Activated naive CD8-positive, alpha-beta T cell (primary cell): ENCODE measurements around the gene IL1R2.

Source experiments
- H3K27ac Mint-ChIP-seq: one replicate; pipeline ENCODE4 v1.8.0; 2021; ENCODE audit warnings: mixed read lengths
- H3K27me3 Mint-ChIP-seq: one replicate; pipeline ENCODE4 v1.8.0; 2021; ENCODE audit warnings: mixed read lengths
- H3K36me3 Mint-ChIP-seq: one replicate; pipeline ENCODE4 v1.8.0; 2021; ENCODE audit warnings: mixed read lengths
- H3K4me1 Mint-ChIP-seq: one replicate; pipeline ENCODE4 v1.8.0; 2021; ENCODE audit warnings: low read depth, mixed read lengths
- H3K4me3 Mint-ChIP-seq: one replicate; pipeline ENCODE4 v1.8.0; 2021; ENCODE audit warnings: mild to moderate bottlenecking, mixed read lengths
- H3K9me3 Mint-ChIP-seq: one replicate; pipeline ENCODE4 v1.8.0; 2021; ENCODE audit warnings: low read depth, mixed read lengths

IL1R2 gene

GRCh38 chr2:101967826-101968513, 23.8 kb upstream of the IL1R2 start:
- no peaks in the 10 kb centered on the region for H3K4me1 Mint-ChIP-seq
- H3K36me3 Mint-ChIP-seq: peaks cover 11% of the 10 kb centered on the region
- peaks cover 3% of the 10 kb centered on the region for H3K27me3 Mint-ChIP-seq
- H3K9me3 Mint-ChIP-seq: peaks cover 18% of the 10 kb centered on the region
- no peak overlapping the region for H3K4me3 Mint-ChIP-seq
- no peak overlapping the region for H3K27ac Mint-ChIP-seq

DNA sequence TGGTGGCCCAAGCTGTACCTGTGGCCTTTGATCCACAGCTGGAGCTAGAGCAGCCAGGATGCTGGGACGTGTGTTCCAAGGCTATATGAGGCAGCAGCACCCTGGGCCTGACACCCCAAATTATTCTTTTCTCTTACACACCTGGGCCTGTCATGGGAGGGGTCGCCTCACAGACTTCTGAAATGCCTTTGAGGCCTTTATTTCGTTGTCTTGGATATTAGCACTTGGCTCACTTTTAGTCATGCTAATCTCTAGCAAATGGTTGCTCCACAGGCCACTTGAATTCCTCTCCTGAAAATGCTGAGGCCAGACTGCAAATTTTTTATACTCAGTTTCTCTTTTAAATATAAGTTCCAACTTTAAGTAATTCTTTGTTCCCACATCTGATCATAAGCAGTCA, 22.0 kb upstream of the IL1R2 start:
- no peak overlapping the region for H3K27ac Mint-ChIP-seq

GRCh38 chr2:101970901-101971300, 20.9 kb upstream of the IL1R2 start:
- no peak overlapping the region for H3K4me3 Mint-ChIP-seq

More for the DNA sequence above, 22.0 kb upstream of the IL1R2 start:
- Mint-ChIP-seq H3K4me1 (no peaks in the 10 kb centered on the region), H3K36me3 (peaks cover 13% of the 10 kb centered on the region), H3K27me3 (peaks cover 3% of the 10 kb centered on the region), H3K4me3 (no peak overlapping the region), H3K9me3 (peaks cover 18% of the 10 kb centered on the region)

GRCh38 chr2:101971836-101972235, 19.9 kb upstream of the IL1R2 start:
- H3K4me1 Mint-ChIP-seq: no peaks in the 10 kb centered on the region
- H3K27ac Mint-ChIP-seq: no peak overlapping the region
- H3K27me3 Mint-ChIP-seq: no peaks in the 10 kb centered on the region
- H3K4me3 Mint-ChIP-seq: no peak overlapping the region
- peaks cover 13% of the 10 kb centered on the region for H3K36me3 Mint-ChIP-seq
- H3K9me3 Mint-ChIP-seq: peaks cover 18% of the 10 kb centered on the region

More at GRCh38 chr2:101970901-101971300, 20.9 kb upstream of the IL1R2 start:
- H3K9me3 Mint-ChIP-seq: peaks cover 18% of the 10 kb centered on the region
- H3K4me1 Mint-ChIP-seq: no peaks in the 10 kb centered on the region
- no peak overlapping the region for H3K27ac Mint-ChIP-seq
- peaks cover 13% of the 10 kb centered on the region for H3K36me3 Mint-ChIP-seq
- H3K27me3 Mint-ChIP-seq: no peaks in the 10 kb centered on the region

GRCh38 chr2:101972621-101973434, 18.9 kb upstream of the IL1R2 start:
- Mint-ChIP-seq H3K4me1 (no peaks in the 10 kb centered on the region), H3K9me3 (peaks cover 18% of the 10 kb centered on the region), H3K27me3 (no peaks in the 10 kb centered on the region), H3K36me3 (peaks cover 13% of the 10 kb centered on the region), H3K4me3 (no peak overlapping the region), H3K27ac (no peak overlapping the region)

DNA sequence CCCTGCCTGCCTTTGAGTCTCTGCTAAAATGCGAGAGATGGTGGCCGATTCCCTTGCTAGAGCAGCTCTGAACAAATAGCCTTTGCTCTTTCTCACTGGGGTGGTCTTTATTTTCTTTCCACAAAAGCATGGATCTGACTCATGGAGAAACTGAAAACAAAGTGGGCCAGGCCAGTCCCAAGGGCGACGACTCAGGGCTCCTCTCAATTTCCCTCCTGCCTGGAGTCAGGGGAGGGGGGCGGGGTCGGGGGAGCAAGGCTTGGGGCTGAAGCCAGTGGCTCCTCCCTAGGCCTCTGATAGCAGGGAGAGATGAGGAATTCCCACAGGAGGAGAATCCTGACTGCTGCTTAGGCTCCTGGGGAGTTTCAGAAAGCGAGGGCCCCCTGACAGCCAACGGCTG, 17.1 kb upstream of the IL1R2 start:
- Mint-ChIP-seq H3K27ac (no peak overlapping the region), H3K36me3 (peaks cover 13% of the 10 kb centered on the region), H3K4me3 (no peak overlapping the region), H3K9me3 (peaks cover 18% of the 10 kb centered on the region), H3K27me3 (no peaks in the 10 kb centered on the region), H3K4me1 (no peaks in the 10 kb centered on the region)

- no peak overlapping the region for H3K4me3 Mint-ChIP-seq
- H3K4me1 Mint-ChIP-seq: no peaks in the 10 kb centered on the region
- H3K27ac Mint-ChIP-seq: no peak overlapping the region
- H3K9me3 Mint-ChIP-seq: peaks cover 16% of the 10 kb centered on the region
- H3K27me3 Mint-ChIP-seq: no peaks in the 10 kb centered on the region
- H3K36me3 Mint-ChIP-seq: peaks cover 13% of the 10 kb centered on the region
Observed at GRCh38 chr2:101975171-101975870, 16.4 kb upstream of the IL1R2 start.

GRCh38 chr2:101976891-101977290, 14.9 kb upstream of the IL1R2 start:
- H3K4me3 Mint-ChIP-seq: no peak overlapping the region
- no peak overlapping the region for H3K27ac Mint-ChIP-seq

DNA sequence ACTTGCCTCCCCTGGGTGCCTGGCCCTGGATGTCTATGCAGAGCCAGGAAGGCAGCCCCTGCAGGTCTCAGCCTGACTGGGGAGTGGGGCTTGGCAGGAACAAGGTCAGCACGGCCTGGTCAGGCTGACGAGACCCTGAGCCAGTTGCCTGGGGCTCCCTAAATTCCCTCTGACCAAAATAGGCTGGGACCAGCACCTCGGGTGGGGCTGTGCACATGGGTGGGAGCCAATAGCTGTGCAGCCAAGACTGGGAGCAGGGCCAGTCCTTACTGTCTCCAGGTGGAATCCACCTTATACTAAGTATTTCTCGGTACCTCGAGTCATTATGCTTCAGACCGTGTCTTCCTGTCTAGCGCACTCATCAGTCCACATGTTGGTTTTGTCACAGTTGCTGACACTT, 11.4 kb upstream of the IL1R2 start:
- no peak overlapping the region for H3K4me3 Mint-ChIP-seq
- H3K9me3 Mint-ChIP-seq: no peaks in the 10 kb centered on the region
- H3K36me3 Mint-ChIP-seq: no peaks in the 10 kb centered on the region
- no peak overlapping the region for H3K27ac Mint-ChIP-seq
- H3K27me3 Mint-ChIP-seq: no peaks in the 10 kb centered on the region
- peaks cover 15% of the 10 kb centered on the region for H3K4me1 Mint-ChIP-seq

More at GRCh38 chr2:101976891-101977290, 14.9 kb upstream of the IL1R2 start:
- peaks cover 9% of the 10 kb centered on the region for H3K36me3 Mint-ChIP-seq
- no peaks in the 10 kb centered on the region for H3K27me3 Mint-ChIP-seq
- peaks cover 9% of the 10 kb centered on the region for H3K4me1 Mint-ChIP-seq
- H3K9me3 Mint-ChIP-seq: peaks cover 7% of the 10 kb centered on the region

- Mint-ChIP-seq H3K9me3 (no peaks in the 10 kb centered on the region), H3K4me1 (peaks cover 21% of the 10 kb centered on the region), H3K4me3 (no peak overlapping the region), H3K27me3 (no peaks in the 10 kb centered on the region), H3K27ac (no peak overlapping the region), H3K36me3 (no peaks in the 10 kb centered on the region)
Observed at GRCh38 chr2:101981066-101981465, 10.7 kb upstream of the IL1R2 start.

GRCh38 chr2:101981504-101981903, 10.3 kb upstream of the IL1R2 start:
- Mint-ChIP-seq H3K4me3 (no peak overlapping the region), H3K27ac (no peak overlapping the region), H3K36me3 (no peaks in the 10 kb centered on the region), H3K27me3 (no peaks in the 10 kb centered on the region), H3K4me1 (peaks cover 25% of the 10 kb centered on the region), H3K9me3 (no peaks in the 10 kb centered on the region)

DNA sequence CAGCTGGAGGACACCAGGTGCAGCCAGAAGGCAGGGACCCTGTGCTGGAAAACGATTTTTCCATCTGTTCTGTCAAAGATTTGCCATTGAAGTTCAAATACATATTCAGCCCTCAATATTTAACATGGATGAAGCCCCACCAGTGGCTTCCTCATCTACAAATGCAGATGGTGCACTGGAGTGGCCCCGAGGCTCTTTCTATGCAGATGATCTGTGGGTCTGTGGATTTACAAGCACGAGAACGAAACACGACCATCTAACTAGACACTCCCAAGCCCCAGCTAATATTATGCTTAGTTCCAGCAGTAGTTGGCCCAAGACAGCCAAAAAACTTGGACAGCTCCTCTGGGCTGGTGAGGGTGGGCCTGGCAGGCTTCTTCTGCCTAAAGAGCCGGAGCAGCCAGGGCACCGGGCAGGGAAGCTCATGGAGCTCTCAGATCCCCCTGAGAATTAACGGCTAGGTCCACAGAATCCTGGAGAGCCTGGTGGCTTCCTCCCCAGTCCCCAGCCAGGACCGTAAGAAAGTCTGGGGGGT, 9.2 kb upstream of the IL1R2 start:
- Mint-ChIP-seq H3K36me3 (no peaks in the 10 kb centered on the region), H3K27ac (no peak overlapping the region), H3K9me3 (no peaks in the 10 kb centered on the region), H3K4me1 (peaks cover 36% of the 10 kb centered on the region), H3K27me3 (no peaks in the 10 kb centered on the region), H3K4me3 (no peak overlapping the region)

- Mint-ChIP-seq H3K4me3 (no peak overlapping the region), H3K9me3 (no peaks in the 10 kb centered on the region), H3K27ac (no peak overlapping the region), H3K4me1 (peaks cover 44% of the 10 kb centered on the region), H3K27me3 (no peaks in the 10 kb centered on the region), H3K36me3 (no peaks in the 10 kb centered on the region)
Observed at GRCh38 chr2:101983486-101983885, 8.3 kb upstream of the IL1R2 start.

- Mint-ChIP-seq H3K27me3 (no peaks in the 10 kb centered on the region), H3K9me3 (no peaks in the 10 kb centered on the region), H3K4me1 (peaks cover 47% of the 10 kb centered on the region), H3K36me3 (no peaks in the 10 kb centered on the region), H3K4me3 (no peak overlapping the region), H3K27ac (no peak overlapping the region)
Observed at GRCh38 chr2:101983928-101984327, 7.8 kb upstream of the IL1R2 start.

- no peak overlapping the region for H3K27ac Mint-ChIP-seq
- no peaks in the 10 kb centered on the region for H3K9me3 Mint-ChIP-seq
- H3K4me1 Mint-ChIP-seq: peaks cover 47% of the 10 kb centered on the region
Observed at GRCh38 chr2:101984656-101985055, 7.1 kb upstream of the IL1R2 start.

More at GRCh38 chr2:101984656-101985055, 7.1 kb upstream of the IL1R2 start:
- Mint-ChIP-seq H3K27me3 (no peaks in the 10 kb centered on the region), H3K4me3 (no peak overlapping the region), H3K36me3 (no peaks in the 10 kb centered on the region)
